Breast epithelium (tissue), 3 donors: ENCODE data around the gene POLR1D.

Experiments used
- CTCF ChIP-seq, 3 donors: fragments of 450-650 bp; IDR thresholded peaks; one replicate each; pipeline ENCODE4 v1.5.1; 2016 to 2017; ENCODE audit warnings: antibody characterized with exemption in 3 of 3, mild to moderate bottlenecking in 3 of 3, moderate library complexity in 3 of 3
- POLR2A ChIP-seq: fragments of 450-650 bp; IDR thresholded peaks from one replicate; pipeline ENCODE4 v1.6.1; 2016; ENCODE audit warnings: antibody characterized with exemption, mild to moderate bottlenecking, moderate library complexity
- POLR2AphosphoS5 ChIP-seq, 3 donors: sonication (generic); formaldehyde crosslinking; IDR thresholded peaks; one replicate each; pipeline ENCODE4 v1.6.1; 2017; ENCODE audit warnings: antibody characterized with exemption in 3 of 3

GRCh38 chr13:27583645-27584044 is 38.0 kb upstream of the POLR1D start:
- TF ChIP-seq CTCF (IDR thresholded peaks at IDR 0.05) (no peak), POLR2A (no peak), POLR2AphosphoS5 (IDR thresholded peaks at IDR 0.05) (no peak)
